Endothelial cell (in vitro differentiated cells): ENCODE data around the gene TBC1D8. TPM values are rescaled to one million over a fixed set of nuclear protein-coding genes. Genes with fewer than 3 reads are reported as not detected.

ENCODE experiments used
- DNase-seq: peaks from one replicate; pipeline ENCODE4 v3.0.0; 2021; ENCODE audit warnings: low spot score
- H3K27ac Mint-ChIP-seq: one replicate; pipeline ENCODE4 v1.8.0; 2021; ENCODE audit warnings: mixed read lengths, inconsistent platforms; ENCODE audit not compliant: unreplicated experiment
- H3K27me3 Mint-ChIP-seq: one replicate; pipeline ENCODE4 v1.8.0; 2021; ENCODE audit warnings: mild to moderate bottlenecking, moderate library complexity, mixed read lengths, inconsistent platforms; ENCODE audit not compliant: unreplicated experiment
- H3K36me3 Mint-ChIP-seq: one replicate; pipeline ENCODE4 v1.8.0; 2021; ENCODE audit warnings: mild to moderate bottlenecking, low read depth, mixed read lengths, inconsistent platforms; ENCODE audit not compliant: unreplicated experiment
- H3K4me1 Mint-ChIP-seq: one replicate; pipeline ENCODE4 v1.8.0; 2021; ENCODE audit warnings: mild to moderate bottlenecking, mixed read lengths, inconsistent platforms; ENCODE audit not compliant: unreplicated experiment
- H3K4me3 Mint-ChIP-seq: one replicate; pipeline ENCODE4 v1.8.0; 2021; ENCODE audit warnings: mild to moderate bottlenecking, mixed read lengths, inconsistent platforms; ENCODE audit not compliant: unreplicated experiment
- H3K9me3 Mint-ChIP-seq: one replicate; pipeline ENCODE4 v1.8.0; 2021; ENCODE audit warnings: mixed read lengths, inconsistent platforms; ENCODE audit not compliant: unreplicated experiment
- CTCF ChIP-seq: fragments of 200-600 bp; sonication (generic); IDR thresholded peaks from one replicate; pipeline ENCODE4 v1.5.0; 2021; ENCODE audit warnings: antibody characterized with exemption; ENCODE audit not compliant: unreplicated experiment
- total RNA-seq: library from RNA; stranded (reverse); fragmentation: NEBNext Ultra II Directional; extraction: Animal tissue kit (Norgen Biotek cat#: 25700); gene quantifications from one replicate; pipeline ENCODE4 v1.2.1, GENCODE V29; 2021; ENCODE audit not compliant: unreplicated experiment

The TBC1D8 gene
- total RNA-seq, 1 donor from 2014 or later, result 27.5 TPM

GRCh38 chr2:101002562-101003277 lies 148.5 kb downstream of the TBC1D8 start:
- Mint-ChIP-seq H3K9me3 (no peaks in the 10 kb centered on the region), H3K27me3 (peaks cover 2% of the 10 kb centered on the region), H3K4me3 (peak overlapping the region; percentile 97), H3K36me3 (peaks cover 43% of the 10 kb centered on the region), H3K27ac (peak overlapping the region; percentile 90), H3K4me1 (peaks cover 28% of the 10 kb centered on the region)
- no peak for TF ChIP-seq CTCF
- DNase-seq, result no peak

GRCh38 chr2:101001691-101002561 lies 149.3 kb downstream of the TBC1D8 start, which contains the start of gene RPL31:
Gene RPL31 (plus strand): TSS chr2:101002289. CDS start chr2:101002702, 413 bp downstream.
- no peaks in the 10 kb centered on the region for H3K9me3 Mint-ChIP-seq
- peaks cover 28% of the 10 kb centered on the region for H3K4me1 Mint-ChIP-seq
- peaks cover 41% of the 10 kb centered on the region for H3K36me3 Mint-ChIP-seq
- H3K27ac Mint-ChIP-seq, result peak within 1 kb of the TSS; percentile 90
- DNase-seq, result peak; percentile 94
- TF ChIP-seq CTCF, result no peak
- H3K4me3 Mint-ChIP-seq, result peak within 1 kb of the TSS; percentile 97
- H3K27me3 Mint-ChIP-seq, result peaks cover 2% of the 10 kb centered on the region

GRCh38 chr2:100999995-101000394 lies 151.2 kb downstream of the TBC1D8 start:
- TF ChIP-seq CTCF, result no peak
- no peak for DNase-seq
- H3K27ac Mint-ChIP-seq, result no peak overlapping the region
- H3K9me3 Mint-ChIP-seq, result no peaks in the 10 kb centered on the region
- peaks cover 30% of the 10 kb centered on the region for H3K36me3 Mint-ChIP-seq
- peaks cover 2% of the 10 kb centered on the region for H3K27me3 Mint-ChIP-seq
- H3K4me1 Mint-ChIP-seq, result peaks cover 29% of the 10 kb centered on the region
- no peak overlapping the region for H3K4me3 Mint-ChIP-seq

- Mint-ChIP-seq H3K36me3 (peaks cover 28% of the 10 kb centered on the region), H3K4me1 (peaks cover 13% of the 10 kb centered on the region), H3K4me3 (no peak overlapping the region), H3K27me3 (peaks cover 7% of the 10 kb centered on the region), H3K27ac (no peak overlapping the region), H3K9me3 (no peaks in the 10 kb centered on the region)
- no peak for TF ChIP-seq CTCF
- no peak for DNase-seq
Observed at GRCh38 chr2:100998235-100998573, 153.0 kb downstream of the TBC1D8 start.
